Measurements from ENCODE around the gene TOX2.
A peak's percentile ranks its signal among the peaks of the same experiment; 100 is the strongest.

Gene TOX2

GRCh38 chr20:43909211-43909610, 5.4 kb upstream of the TOX2 start:
- H3K4me3 ChIP-seq (ENCODE audit: low read depth, low read length): no peak overlapping the region

GRCh38 chr20:43909720-43910119, 4.9 kb upstream of the TOX2 start:
- POLR2A ChIA-PET: no interaction called here
- Histone ChIP-seq H3K4me3 (ENCODE audit: low read depth, low read length) (no peak overlapping the region), H3K36me3 (ENCODE audit: control insufficient read depth in 2 of 2, insufficient read depth in 1 of 2, low read length in 2 of 2) (no peaks in the 10 kb centered on the region), H3K4me1 (ENCODE audit: control insufficient read depth, insufficient read depth, low read length) (no peaks in the 10 kb centered on the region), H3K9me3 (ENCODE audit: control insufficient read depth, insufficient read depth, low read depth, low read length) (0 out of 2 replicates have a peak, but pooled peaks cover 2% of the 10 kb centered on the region), H3K27ac (ENCODE audit: extremely low read depth, low read depth, low read length) (no peak overlapping the region)
- CTCF ChIA-PET: no interaction called here
- no peak for TF ChIP-seq ZNF19 (tag by site-specific recombination; IDR thresholded peaks at IDR 0.05; ENCODE audit: low read depth)
- TF ChIP-seq ZNF26 (tag by site-specific recombination; IDR thresholded peaks at IDR 0.05): no peak
- TF ChIP-seq ZNF555 (tag by site-specific recombination; conservative IDR thresholded peaks at IDR 0.05): no peak

More at GRCh38 chr20:43909211-43909610, 5.4 kb upstream of the TOX2 start:
- TF ChIP-seq EGR2 (tag by site-specific recombination; IDR thresholded peaks at IDR 0.05; ENCODE audit: low read depth) (peak; percentile 50; the same call in 1 of the 2 replicates), ZNF2 (tag by site-specific recombination; IDR thresholded peaks at IDR 0.05) (no peak), ZBTB10 (tag by site-specific recombination; IDR thresholded peaks at IDR 0.05) (no peak), BCL11A (tag by site-specific recombination; IDR thresholded peaks at IDR 0.05; ENCODE audit: low read depth) (no peak), ZFHX2 (tag by site-specific recombination; conservative IDR thresholded peaks at IDR 0.05) (peak; percentile 64), ZSCAN4 (tag by site-specific recombination; IDR thresholded peaks at IDR 0.05) (peak; percentile 71), SALL2 (tag by site-specific recombination; IDR thresholded peaks at IDR 0.05; ENCODE audit: borderline replicate concordance) (no peak), ZSCAN23 (tag by site-specific recombination; IDR thresholded peaks at IDR 0.05) (no peak)
- Histone ChIP-seq H3K9me3 (ENCODE audit: control insufficient read depth, insufficient read depth, low read depth, low read length) (0 out of 2 replicates have a peak, but pooled peaks cover 2% of the 10 kb centered on the region), H3K27ac (ENCODE audit: extremely low read depth, low read depth, low read length) (no peak overlapping the region), H3K36me3 (ENCODE audit: control insufficient read depth in 2 of 2, insufficient read depth in 1 of 2, low read length in 2 of 2) (no peaks in the 10 kb centered on the region), H3K4me1 (ENCODE audit: control insufficient read depth, insufficient read depth, low read length) (no peaks in the 10 kb centered on the region; the same call in 1 of the 2 replicates)
- ChIA-PET CTCF (interaction anchor here (1.1 kb wide), 1 partner anchor 73 kb away, joined by 3 read pairs; no protein-coding TSS in a partner anchor), POLR2A (interaction anchor here (0.6 kb wide), 1 partner anchor 326 kb away, joined by 3 read pairs; no protein-coding TSS in a partner anchor)

- H3K4me1 ChIP-seq (ENCODE audit: control insufficient read depth, insufficient read depth, low read length): no peaks in the 10 kb centered on the region
- CTCF ChIA-PET: interaction anchor here (0.7 to 1.3 kb wide), 2 partner anchors 160 to 206 kb away, joined by 3 to 5 read pairs; no protein-coding TSS in a partner anchor
- H3K9me3 ChIP-seq (ENCODE audit: control insufficient read depth, insufficient read depth, low read depth, low read length): 0 out of 2 replicates have a peak, but pooled peaks cover 2% of the 10 kb centered on the region
- POLR2A ChIA-PET: no interaction called here
- H3K27ac ChIP-seq (ENCODE audit: extremely low read depth, low read depth, low read length): no peak overlapping the region
- TF ChIP-seq ZNF580 (tag by site-specific recombination; IDR thresholded peaks at IDR 0.05) (no peak), ZBTB21 (tag by site-specific recombination; IDR thresholded peaks at IDR 0.05) (no peak), GLIS1 (tag by site-specific recombination; IDR thresholded peaks at IDR 0.05) (no peak), ZBTB8A (tag by site-specific recombination; IDR thresholded peaks at IDR 0.05) (no peak), ZNF426 (tag by site-specific recombination; IDR thresholded peaks at IDR 0.05) (no peak), ZNF701 (tag by site-specific recombination; IDR thresholded peaks at IDR 0.05) (no peak), ZNF140 (tag by site-specific recombination; IDR thresholded peaks at IDR 0.05) (no peak), PRDM10 (tag by site-specific recombination; IDR thresholded peaks at IDR 0.05) (no peak), ZNF155 (tag by site-specific recombination; IDR thresholded peaks at IDR 0.05) (no peak)
- no peak overlapping the region for H3K4me3 ChIP-seq (ENCODE audit: low read depth, low read length)
- H3K36me3 ChIP-seq (ENCODE audit: control insufficient read depth in 2 of 2, insufficient read depth in 1 of 2, low read length in 2 of 2): no peaks in the 10 kb centered on the region
Observed at GRCh38 chr20:43910564-43910963, 4.1 kb upstream of the TOX2 start.

Data from HEK293 (cell line).